Measurements from ENCODE around the gene ARL15. TPM values are rescaled to one million over a fixed set of nuclear protein-coding genes. Genes with fewer than 3 reads are reported as not detected.

ARL15 gene
- total RNA-seq, 1 experiment from 2014 or later = 18.3 TPM

DNA sequence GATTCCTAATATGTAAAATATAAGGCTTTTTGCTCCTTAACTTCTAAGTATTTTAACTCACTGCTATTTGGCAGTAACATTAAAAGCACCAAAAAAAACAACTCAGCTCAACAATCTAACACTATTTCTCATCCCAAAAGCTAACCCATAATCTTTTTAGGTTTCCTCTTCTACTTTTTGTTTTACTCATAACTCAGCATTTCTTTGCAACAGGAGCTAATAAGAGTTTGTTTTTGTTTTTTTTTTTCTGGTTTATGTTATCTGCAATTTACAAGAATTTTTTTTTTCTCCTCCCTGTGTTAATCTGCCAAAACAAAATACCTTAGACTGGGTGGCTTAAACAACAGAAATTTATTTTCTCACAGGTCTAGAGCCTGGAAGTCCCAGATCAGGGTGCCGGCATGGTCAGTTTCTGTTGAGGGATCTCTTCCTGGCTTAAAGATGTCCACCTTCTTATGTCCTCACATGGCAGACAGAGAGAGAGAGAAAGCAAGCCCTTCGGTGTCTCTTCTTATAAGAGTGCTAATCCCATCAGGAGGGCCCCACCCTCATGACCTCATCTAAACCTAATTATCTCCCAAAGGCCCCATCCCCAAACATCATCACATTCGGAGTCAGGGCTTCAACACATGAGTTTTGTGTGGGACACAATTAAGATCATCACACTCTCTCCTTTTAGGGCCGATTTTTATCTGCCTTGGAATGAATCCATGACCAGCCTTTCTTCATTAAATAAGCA is 31.2 kb downstream of the ARL15 start:
- Histone ChIP-seq H3K27ac (ENCODE audit: low read depth, low read length, poor library complexity, severe bottlenecking) (no peak overlapping the region), H3K9me3 (ENCODE audit: low read depth, low read length, poor library complexity, severe bottlenecking) (no peaks in the 10 kb centered on the region), H3K27me3 (replicated peaks; ENCODE audit: insufficient read depth, low read depth, low read length, poor library complexity) (no peaks in the 10 kb centered on the region), H3K36me3 (ENCODE audit: insufficient read depth, low read length, poor library complexity, severe bottlenecking) (no peaks in the 10 kb centered on the region), H3K4me3 (ENCODE audit: low read depth, low read length, poor library complexity, severe bottlenecking) (no peak overlapping the region), H3K4me1 (ENCODE audit: insufficient read depth, low read length, poor library complexity, severe bottlenecking) (no peaks in the 10 kb centered on the region)
- no peak for DNase-seq (ENCODE audit: low spot score)
- no TSS peak for BruUV-seq (replicated peaks)
- intact Hi-C loops (cut with micrococcal nuclease; ENCODE audit: unreplicated experiment) = no loop called here
- ChIA-PET POLR2A (ENCODE audit: low non-redundant PET) (no interaction called here), CTCF (interaction anchor here (0.9 kb wide), 1 partner anchor 35 kb away, joined by 3 read pairs; no protein-coding TSS in a partner anchor)
- TF ChIP-seq, protein P1, sequence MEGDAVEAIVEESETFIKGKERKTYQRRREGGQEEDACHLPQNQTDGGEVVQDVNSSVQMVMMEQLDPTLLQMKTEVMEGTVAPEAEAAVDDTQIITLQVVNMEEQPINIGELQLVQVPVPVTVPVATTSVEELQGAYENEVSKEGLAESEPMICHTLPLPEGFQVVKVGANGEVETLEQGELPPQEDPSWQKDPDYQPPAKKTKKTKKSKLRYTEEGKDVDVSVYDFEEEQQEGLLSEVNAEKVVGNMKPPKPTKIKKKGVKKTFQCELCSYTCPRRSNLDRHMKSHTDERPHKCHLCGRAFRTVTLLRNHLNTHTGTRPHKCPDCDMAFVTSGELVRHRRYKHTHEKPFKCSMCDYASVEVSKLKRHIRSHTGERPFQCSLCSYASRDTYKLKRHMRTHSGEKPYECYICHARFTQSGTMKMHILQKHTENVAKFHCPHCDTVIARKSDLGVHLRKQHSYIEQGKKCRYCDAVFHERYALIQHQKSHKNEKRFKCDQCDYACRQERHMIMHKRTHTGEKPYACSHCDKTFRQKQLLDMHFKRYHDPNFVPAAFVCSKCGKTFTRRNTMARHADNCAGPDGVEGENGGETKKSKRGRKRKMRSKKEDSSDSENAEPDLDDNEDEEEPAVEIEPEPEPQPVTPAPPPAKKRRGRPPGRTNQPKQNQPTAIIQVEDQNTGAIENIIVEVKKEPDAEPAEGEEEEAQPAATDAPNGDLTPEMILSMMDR (conservative IDR thresholded peaks at IDR 0.05; ENCODE audit: low read depth, low read length) = no peak
- no peak for TF ChIP-seq EZH2 (IDR thresholded peaks at IDR 0.05; ENCODE audit: borderline replicate concordance, low read depth, low read length, poor library complexity, severe bottlenecking)

DNA sequence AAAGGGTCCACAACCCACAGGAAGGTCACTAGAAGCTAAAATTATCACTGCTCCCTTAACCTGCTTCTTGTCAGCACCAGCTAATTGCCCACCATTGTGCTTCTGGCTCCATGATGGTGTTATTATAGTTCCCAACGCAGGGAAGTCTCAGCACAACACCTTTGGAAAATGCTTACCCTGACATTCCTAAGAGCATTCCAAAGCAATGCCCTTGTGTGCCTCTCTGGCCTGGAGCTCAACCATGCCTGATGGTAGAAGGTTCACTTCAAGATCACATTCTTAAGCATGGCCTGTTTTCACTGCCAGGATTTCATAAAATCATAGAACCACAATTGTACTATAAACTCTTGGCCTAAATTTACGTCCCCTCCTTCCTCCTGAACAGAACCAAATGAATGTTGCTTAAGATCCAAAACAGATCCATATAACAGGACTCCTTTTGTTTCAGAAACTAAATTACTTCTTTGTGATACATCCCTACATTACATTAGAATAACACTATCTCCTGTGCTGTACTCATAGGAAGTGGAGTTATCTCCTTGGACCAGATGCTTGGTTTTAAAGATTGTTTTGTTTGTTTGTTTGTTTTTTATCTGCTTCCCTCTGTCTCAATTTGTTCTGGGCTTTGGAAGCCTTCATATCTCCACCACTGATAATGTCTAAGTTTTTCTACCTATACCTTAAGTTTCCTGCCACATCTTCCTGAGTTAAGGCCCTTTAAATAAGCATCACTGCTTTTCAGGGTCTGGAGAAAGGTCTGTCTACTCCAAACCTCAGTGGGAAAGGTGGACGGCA is 32.1 kb downstream of the ARL15 start:
- H3K27ac ChIP-seq (ENCODE audit: low read depth, low read length, poor library complexity, severe bottlenecking) = no peak overlapping the region
- BruUV-seq (replicated peaks) = no TSS peak
- intact Hi-C loops (cut with micrococcal nuclease; ENCODE audit: unreplicated experiment) = no loop called here
- no peak overlapping the region for H3K4me3 ChIP-seq (ENCODE audit: low read depth, low read length, poor library complexity, severe bottlenecking)
- no peak for DNase-seq (ENCODE audit: low spot score)
- no peaks in the 10 kb centered on the region for H3K9me3 ChIP-seq (ENCODE audit: low read depth, low read length, poor library complexity, severe bottlenecking)
- POLR2A ChIA-PET (ENCODE audit: low non-redundant PET) = no interaction called here
- TF ChIP-seq, protein P1 (conservative IDR thresholded peaks at IDR 0.05; ENCODE audit: low read depth, low read length) = no peak
- TF ChIP-seq EZH2 (IDR thresholded peaks at IDR 0.05; ENCODE audit: borderline replicate concordance, low read depth, low read length, poor library complexity, severe bottlenecking) = no peak
- H3K27me3 ChIP-seq (replicated peaks; ENCODE audit: insufficient read depth, low read depth, low read length, poor library complexity) = no peaks in the 10 kb centered on the region
- no peaks in the 10 kb centered on the region for H3K36me3 ChIP-seq (ENCODE audit: insufficient read depth, low read length, poor library complexity, severe bottlenecking)
- CTCF ChIA-PET = no interaction called here
- no peaks in the 10 kb centered on the region for H3K4me1 ChIP-seq (ENCODE audit: insufficient read depth, low read length, poor library complexity, severe bottlenecking)

DNA sequence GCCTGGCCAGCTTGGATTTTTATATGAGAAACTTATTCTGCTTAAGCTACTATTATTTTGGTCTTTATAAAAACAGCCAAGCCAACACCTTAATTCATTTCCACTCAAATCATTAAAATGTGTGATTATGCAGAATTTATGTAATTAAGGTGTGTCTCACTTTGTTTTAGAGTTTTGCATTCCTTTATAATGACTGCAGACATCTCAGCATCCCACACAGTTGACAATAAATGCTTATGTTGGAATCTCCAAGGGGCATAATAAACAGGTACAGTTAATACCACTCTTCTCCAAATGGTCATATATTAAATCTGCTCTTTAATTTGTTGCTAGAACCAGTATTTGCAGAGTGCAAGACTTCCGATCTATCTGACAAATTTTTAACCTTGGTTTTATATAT is 34.3 kb downstream of the ARL15 start:
- Histone ChIP-seq H3K9me3 (ENCODE audit: low read depth, low read length, poor library complexity, severe bottlenecking) (no peaks in the 10 kb centered on the region), H3K4me3 (ENCODE audit: low read depth, low read length, poor library complexity, severe bottlenecking) (no peak overlapping the region), H3K36me3 (ENCODE audit: insufficient read depth, low read length, poor library complexity, severe bottlenecking) (no peaks in the 10 kb centered on the region), H3K27ac (ENCODE audit: low read depth, low read length, poor library complexity, severe bottlenecking) (no peak overlapping the region), H3K4me1 (ENCODE audit: insufficient read depth, low read length, poor library complexity, severe bottlenecking) (no peaks in the 10 kb centered on the region), H3K27me3 (replicated peaks; ENCODE audit: insufficient read depth, low read depth, low read length, poor library complexity) (no peaks in the 10 kb centered on the region)
- CTCF ChIA-PET = no interaction called here
- POLR2A ChIA-PET (ENCODE audit: low non-redundant PET) = no interaction called here
- no TSS peak for BruUV-seq (replicated peaks)
- TF ChIP-seq EZH2 (IDR thresholded peaks at IDR 0.05; ENCODE audit: borderline replicate concordance, low read depth, low read length, poor library complexity, severe bottlenecking) = no peak
- TF ChIP-seq, protein P1 (conservative IDR thresholded peaks at IDR 0.05; ENCODE audit: low read depth, low read length) = no peak
- no peak for DNase-seq (ENCODE audit: low spot score)
- intact Hi-C loops (cut with micrococcal nuclease; ENCODE audit: unreplicated experiment) = no loop called here
